Caki2 (cell line): ENCODE data around the gene PPP2R5C. TPM values are rescaled to one million over a fixed set of nuclear protein-coding genes. Genes with fewer than 3 reads are reported as not detected.

Source experiments
- DNase-seq: peaks from one replicate; pipeline ENCODE4 v3.0.0-alpha.2; 2015; ENCODE audit warnings: low read depth
- in situ Hi-C: cut with HindIII; loops from 2 replicates; pipeline ENCODE4 v1.10.0; 2016; ENCODE audit warnings: low sequenced_read_pairs, low pct_unique_long_range_greater_than_20kb, mixed read lengths
- total RNA-seq: library from RNA; depleted of rRNA; stranded (reverse); fragments of >200 nt; shearing (Covaris generic); gene quantifications from 2 replicates; pipeline ENCODE4 v1.2.3, GENCODE V29; 2014; ENCODE audit warnings: low replicate concordance

Gene PPP2R5C
- total RNA-seq, 1 experiment from 2014 or later = 63.8 TPM

DNA sequence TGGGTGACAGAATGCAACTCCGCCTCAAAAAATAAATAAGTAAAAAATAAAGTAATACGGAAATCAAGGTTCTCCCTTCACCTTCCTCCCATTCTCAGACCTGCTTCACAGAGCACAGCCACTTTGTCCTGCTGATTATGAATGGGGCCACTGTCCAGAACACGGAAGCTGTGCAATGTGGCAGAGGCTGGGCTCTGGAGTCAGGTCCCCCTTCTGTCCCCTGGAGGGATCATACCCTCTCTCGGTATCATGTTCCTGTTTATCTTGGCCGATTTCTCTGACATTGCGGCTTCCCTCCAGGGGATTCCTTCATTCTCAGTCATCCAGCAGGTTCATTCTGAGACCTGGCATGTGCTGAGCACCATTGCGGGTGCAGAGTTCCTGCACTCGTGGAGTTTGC is 11.3 kb downstream of the PPP2R5C start:
- in situ Hi-C loops = no loop called here
- peak; percentile 3 for DNase-seq

DNA sequence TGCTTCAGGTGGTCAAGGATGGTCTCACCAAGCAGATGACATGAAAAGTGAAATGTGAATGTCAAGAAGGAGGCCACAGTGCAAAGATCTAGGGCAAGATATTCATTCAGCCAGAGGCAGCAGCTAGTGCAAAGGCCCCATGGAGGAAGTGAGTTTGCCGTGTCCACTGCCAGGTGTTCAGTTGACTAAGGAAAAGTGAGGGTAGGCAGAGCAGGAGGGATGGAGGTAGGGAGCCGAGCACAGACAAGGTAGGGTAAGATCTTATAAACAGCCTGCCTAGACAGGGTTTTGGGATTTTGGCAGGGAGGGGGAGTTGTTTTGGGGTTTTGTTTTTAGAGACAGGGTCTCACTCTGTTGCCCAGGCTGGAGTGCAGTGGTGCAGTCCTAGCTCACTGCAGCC is 11.9 kb downstream of the PPP2R5C start:
- no peak for DNase-seq
- in situ Hi-C loops = no loop called here

GRCh38 chr14:101774006-101774795 is 12.7 kb downstream of the PPP2R5C start:
- in situ Hi-C loops = no loop called here
- DNase-seq = no peak

DNA sequence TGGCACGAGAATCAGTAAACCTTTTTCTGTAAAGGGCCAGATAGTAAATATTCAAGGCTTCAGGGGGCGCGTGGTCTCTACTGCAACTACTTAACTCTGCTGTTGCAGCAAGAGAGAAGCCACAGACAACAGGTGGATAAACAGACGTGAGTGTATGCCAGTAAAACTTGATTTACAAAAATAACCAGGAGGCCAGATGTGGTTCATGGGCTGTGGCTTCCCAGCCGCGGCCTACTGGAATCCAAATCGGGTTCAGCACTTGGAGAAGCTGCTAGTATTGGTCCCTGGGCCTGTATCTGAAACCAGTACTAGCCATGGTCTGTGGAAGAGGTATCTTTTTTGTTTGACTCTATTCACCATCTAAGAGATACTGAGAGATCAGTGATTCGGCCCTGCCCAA is 13.3 kb downstream of the PPP2R5C start:
- in situ Hi-C loops = no loop called here

DNA sequence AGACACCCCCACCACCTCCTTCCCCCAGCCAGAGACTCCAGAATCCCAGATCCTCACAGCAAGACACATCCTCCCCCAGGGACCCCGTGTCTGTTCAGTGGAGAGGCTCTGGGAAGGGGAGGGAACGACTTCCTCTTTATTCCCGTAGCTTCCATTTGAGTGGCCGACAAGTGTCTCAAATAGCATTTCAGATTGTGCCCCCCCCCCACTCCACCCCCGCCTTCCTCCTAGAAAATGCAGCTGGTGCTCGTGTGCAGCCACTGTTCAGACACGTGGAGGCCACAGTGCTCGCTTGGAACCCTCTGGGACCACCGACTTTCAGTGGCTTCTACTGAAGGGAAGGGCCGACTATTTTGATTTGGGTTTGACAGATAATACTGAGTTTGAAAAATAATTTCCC is 14.3 kb downstream of the PPP2R5C start:
- in situ Hi-C loops = no loop called here
- no peak for DNase-seq

More for the DNA sequence above, 13.3 kb downstream of the PPP2R5C start:
- DNase-seq = no peak

- in situ Hi-C loops = no loop called here
- no peak for DNase-seq
Measured at GRCh38 chr14:101776344-101776743, 14.8 kb downstream of the PPP2R5C start.

GRCh38 chr14:101780390-101780789 is 18.9 kb downstream of the PPP2R5C start:
- no peak for DNase-seq
- in situ Hi-C loops = no loop called here

GRCh38 chr14:101780887-101781239 is 19.4 kb downstream of the PPP2R5C start:
- no peak for DNase-seq
- in situ Hi-C loops = no loop called here

DNA sequence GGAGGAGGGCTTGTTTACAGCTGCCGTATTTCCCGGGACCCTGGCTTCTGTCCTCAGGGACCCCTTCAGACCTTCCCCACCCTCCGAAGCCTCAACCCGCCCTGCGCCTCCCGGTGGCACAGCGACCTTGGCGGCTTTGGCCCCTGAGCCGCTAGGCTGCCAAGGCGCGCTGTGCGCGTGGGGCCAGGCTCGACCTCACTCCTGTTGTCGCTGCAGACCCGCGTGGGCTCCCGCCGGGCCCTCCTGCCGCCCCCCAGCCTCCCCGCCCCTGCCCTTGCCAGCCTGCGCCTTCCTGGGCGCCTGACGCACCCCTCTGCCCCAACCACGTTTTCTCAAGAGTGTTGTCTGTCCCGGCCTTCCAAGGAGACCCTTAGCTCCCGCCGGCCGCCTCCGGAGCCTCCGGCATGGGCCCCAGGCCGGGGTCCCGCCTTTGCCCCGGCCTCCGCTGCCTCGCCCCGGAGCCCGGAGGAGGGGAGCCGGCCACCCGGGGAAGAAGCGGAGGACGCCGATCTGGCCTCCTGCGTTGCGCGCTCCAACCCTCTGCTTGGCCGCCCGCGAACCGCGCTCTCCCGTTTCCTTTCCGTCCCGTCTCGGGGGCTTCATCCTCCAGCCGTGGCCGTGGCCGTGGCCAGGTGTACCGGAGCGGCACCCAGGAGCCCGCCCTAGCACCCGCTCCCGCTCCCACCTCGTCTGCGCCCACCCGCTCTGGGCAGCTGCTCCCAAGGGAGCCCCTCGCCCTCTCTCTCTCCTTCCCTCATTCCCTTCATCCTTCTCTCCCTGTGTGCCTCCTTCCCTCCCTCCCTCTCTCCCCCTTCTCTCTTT is 19.9 kb downstream of the PPP2R5C start:
- in situ Hi-C loops = no loop called here
- no peak for DNase-seq

- no peak for DNase-seq
- in situ Hi-C loops = no loop called here
Measured at GRCh38 chr14:101783260-101784016, 21.9 kb downstream of the PPP2R5C start.

- in situ Hi-C loops = no loop called here
- DNase-seq = no peak
Measured at GRCh38 chr14:101784631-101785030, 23.1 kb downstream of the PPP2R5C start.

- DNase-seq = no peak
- in situ Hi-C loops = no loop called here
Measured at GRCh38 chr14:101788016-101788635, 26.6 kb downstream of the PPP2R5C start.

DNA sequence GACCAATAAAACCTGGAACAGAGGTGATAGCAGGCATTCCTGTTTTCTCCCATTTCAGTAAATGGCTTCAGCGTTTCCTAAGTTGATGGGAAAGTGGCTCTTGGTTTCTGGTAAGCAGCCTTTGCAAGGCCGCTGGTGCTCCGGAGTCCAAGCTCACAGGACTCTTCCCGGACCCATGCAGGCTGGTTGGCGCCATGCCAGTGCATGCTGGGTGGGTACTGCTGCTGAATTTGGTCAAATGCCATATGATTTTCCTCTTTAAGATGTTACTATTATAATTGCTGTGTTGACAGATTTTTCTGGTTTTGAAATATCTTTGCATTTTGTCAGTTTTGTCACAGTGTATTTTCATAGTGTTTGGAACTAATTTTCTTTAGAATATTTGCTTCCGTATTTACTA is 27.7 kb downstream of the PPP2R5C start:
- in situ Hi-C loops = no loop called here
- no peak for DNase-seq

DNA sequence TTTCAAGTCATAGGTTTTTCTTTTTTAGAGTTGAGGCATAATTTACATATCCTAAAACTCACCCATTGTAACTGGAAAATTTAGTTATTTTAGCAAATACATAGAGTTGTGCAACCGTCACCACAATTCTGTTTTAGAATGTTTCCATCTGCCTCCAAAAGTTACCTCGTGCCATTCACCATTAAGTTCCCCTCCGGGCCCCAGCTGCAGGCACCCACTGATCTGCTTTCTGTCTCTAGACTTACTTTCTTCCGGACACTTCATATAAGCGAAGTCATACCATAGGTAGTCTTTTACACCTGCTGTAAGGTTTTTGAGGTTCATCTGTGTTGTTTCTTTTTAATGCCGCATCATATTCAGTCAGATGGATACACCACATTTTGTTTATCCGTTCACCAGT is 28.7 kb downstream of the PPP2R5C start:
- DNase-seq = no peak
- in situ Hi-C loops = no loop called here

DNA sequence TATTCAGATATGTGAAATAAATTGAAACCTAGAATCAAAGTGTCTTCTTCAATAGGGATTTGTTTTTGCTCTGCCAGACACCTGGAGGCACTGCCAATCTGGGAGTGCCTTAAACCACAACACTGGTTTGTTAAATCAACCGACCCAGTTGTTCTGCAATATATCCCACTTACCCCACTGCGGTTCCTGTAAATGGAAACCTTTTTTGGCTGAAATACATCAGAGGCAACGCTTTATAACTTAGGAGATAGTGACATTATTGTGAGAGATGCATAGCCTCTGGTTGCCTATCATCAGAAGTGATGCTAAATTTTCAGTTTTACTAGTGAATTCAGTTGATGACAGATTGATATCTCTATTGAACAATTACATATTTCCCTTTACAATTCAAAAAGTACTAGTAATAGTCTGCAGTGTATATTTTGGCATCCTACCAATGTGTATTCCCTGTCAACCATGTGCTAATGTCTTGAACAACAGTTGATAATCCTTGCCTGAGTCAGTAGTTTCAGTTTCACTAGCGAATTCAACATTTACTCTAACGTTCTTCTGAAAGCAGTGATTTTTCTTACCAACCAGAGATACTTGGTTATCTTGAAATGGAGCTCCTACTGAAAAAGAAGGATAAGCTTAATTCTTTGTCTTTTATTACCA is 30.5 kb downstream of the PPP2R5C start:
- in situ Hi-C loops = no loop called here

DNA sequence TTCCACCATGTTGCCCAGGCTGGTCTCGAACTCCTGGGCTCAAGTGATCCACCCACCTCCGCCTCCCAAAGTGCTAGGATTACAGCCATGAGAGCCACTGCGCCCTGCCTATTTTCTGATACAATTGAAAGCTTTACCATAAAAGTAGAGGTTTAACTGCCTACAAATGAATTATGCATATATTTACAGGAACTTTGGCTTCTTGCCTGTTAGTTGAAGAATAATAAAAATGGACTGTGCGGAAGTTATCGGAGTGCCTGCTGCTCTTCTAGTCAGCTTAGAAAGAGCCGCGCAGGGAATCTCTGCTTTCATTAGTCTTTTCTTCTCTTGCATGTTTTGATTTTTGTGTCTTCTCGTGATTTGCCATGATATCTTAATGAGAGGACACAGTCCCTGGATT is 34.5 kb downstream of the PPP2R5C start:
- DNase-seq = no peak
- in situ Hi-C loops = no loop called here

More for the DNA sequence above, 30.5 kb downstream of the PPP2R5C start:
- DNase-seq = no peak

DNA sequence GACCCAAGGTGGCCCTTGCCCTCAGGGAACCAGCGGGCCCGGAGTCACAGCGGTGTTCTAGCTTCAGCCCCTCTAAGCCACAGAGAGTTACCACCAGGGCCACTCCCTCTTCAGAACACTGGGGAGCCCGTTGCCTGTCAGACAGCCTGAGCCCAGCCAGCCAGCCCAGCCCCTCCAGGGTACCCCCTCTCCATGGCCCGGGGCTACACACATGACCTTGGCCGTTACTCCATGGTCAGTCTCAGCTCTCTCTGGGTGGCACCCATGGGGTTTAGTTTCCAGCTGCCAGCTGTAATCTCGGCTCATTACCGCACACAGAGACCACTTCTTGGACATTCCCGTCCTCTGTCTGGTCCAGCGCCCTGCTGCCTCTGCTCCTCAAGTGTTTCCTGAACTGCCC is 35.0 kb downstream of the PPP2R5C start:
- in situ Hi-C loops = no loop called here
- DNase-seq = no peak

DNA sequence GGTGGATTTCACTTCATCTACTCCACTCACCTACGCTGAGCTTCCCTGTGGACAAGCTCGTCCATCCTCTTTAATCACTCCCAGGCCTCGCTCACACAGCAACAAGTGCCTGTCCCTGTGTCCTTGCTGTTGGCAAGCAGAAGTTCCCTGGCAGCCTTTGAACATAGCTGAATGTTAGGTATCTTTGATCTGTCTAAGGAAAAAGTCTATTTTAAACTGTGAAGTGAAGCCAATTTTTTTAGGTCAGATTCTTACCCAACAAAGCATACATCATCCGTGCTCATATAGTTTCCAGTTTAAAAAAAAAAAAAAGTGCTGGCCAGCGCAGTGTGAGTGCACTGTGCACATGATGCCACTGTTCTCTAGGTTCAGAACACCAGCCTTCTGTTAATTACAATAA is 36.3 kb downstream of the PPP2R5C start:
- DNase-seq = no peak
- in situ Hi-C loops = no loop called here
